GM10266 (cell line): ENCODE results near the gene FNDC8.
"Not testable (repeated sequence)": the region's sequence is repeated elsewhere in the genome, so short reads cannot be mapped to it uniquely, and the experiment has no call there.

Source experiments
- DNase-seq: peaks from one replicate; pipeline ENCODE4 v3.0.0; 2012; ENCODE audit errors: extremely low spot score
- TF ChIP-seq, protein P1 (sequence below): IDR thresholded peaks from 2 replicates; pipeline ENCODE4 v1.5.1; 2012; ENCODE audit warnings: mild to moderate bottlenecking, low read depth; ENCODE audit not compliant: control insufficient read depth, insufficient read depth; ENCODE audit errors: missing control alignments

The FNDC8 gene

DNA sequence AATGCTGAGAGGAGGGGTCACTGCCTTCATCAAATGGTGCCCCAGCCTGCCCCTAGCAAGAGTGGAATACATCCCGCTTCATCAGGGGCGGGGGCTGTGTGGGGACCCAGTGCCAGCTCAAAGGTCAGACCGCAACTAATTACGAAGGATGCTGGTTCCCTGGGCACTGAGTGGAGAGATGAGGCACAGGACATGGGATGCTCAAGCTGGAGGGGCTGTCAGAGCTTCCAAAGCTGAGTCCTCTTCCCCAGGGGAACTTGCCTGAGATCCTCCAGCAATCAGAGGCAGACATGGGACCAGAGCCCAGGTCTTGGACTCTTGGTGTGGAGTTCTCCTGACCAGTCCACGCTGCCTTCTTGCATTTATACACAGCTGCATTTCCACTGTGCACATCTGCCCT lies 45.1 kb downstream of the FNDC8 start:
- DNase-seq, result no peak
- TF ChIP-seq, protein P1, sequence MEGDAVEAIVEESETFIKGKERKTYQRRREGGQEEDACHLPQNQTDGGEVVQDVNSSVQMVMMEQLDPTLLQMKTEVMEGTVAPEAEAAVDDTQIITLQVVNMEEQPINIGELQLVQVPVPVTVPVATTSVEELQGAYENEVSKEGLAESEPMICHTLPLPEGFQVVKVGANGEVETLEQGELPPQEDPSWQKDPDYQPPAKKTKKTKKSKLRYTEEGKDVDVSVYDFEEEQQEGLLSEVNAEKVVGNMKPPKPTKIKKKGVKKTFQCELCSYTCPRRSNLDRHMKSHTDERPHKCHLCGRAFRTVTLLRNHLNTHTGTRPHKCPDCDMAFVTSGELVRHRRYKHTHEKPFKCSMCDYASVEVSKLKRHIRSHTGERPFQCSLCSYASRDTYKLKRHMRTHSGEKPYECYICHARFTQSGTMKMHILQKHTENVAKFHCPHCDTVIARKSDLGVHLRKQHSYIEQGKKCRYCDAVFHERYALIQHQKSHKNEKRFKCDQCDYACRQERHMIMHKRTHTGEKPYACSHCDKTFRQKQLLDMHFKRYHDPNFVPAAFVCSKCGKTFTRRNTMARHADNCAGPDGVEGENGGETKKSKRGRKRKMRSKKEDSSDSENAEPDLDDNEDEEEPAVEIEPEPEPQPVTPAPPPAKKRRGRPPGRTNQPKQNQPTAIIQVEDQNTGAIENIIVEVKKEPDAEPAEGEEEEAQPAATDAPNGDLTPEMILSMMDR, result no peak

DNA sequence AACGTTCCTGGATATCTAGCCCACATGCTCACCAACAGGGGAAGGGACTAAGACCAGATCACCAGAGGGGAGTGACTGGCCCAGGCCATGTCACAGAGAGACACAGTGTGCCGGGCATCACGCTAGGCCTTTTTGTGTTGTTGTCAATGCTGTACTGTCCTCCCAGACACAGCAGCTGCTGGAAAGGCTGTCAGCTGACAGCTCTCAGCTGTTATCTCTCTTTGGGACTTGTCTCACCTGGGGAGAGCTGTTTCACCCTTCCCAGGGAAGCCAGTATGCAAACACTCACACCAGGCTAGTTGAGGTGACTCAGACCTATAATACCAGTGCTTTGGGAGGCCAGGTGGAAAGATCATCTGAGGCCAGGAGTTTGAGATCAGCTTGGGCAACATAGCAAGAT lies 45.6 kb downstream of the FNDC8 start:
- DNase-seq, result no peak
- TF ChIP-seq, protein P1, result no peak

DNA sequence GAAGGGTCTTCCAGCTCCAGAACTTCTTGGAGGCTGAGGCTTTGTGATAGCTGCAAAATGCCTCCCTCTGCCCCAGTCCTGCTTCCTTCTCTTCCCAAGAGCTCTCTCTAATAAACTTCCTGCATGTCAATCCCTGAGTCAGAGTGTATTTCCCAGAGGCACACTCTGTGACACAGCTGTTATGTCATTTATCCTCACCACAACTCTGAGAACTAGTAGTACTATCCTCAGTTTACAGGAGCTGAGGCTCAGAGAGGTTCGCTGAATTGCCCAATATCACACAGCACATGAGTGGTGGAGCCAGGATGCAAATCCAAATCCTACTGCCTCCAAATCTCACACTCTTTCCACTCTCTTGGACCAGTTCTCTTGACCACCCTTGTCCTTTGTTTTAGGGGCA lies 46.3 kb downstream of the FNDC8 start:
- DNase-seq, result no peak
- TF ChIP-seq, protein P1, result no peak

DNA sequence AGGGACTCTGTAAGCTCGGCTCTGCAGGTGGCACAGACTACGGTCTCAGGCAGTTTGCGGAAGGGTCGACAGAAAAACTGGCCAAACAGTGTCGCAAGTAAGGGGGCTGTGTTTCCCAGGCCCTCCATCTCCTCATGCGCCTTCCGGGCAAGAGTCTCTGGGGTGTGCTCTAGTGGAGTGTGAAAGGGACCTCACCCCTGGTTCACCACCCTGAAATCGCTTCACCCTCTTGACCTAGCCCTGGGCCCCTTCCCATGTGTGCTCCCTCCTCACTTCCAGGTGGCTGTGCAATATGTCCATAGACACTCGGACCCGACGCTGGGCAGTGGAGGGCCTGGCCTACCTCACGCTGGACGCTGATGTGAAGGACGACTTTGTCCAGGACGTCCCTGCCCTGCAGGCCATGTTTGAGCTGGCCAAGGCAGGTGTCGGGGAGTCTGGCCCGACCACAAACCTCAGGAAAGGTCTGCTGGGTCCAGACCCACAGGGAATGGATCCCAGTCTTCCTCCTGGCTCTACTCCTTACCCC lies 48.5 kb downstream of the FNDC8 start:
- DNase-seq, result no peak
- TF ChIP-seq, protein P1, result no peak

DNA sequence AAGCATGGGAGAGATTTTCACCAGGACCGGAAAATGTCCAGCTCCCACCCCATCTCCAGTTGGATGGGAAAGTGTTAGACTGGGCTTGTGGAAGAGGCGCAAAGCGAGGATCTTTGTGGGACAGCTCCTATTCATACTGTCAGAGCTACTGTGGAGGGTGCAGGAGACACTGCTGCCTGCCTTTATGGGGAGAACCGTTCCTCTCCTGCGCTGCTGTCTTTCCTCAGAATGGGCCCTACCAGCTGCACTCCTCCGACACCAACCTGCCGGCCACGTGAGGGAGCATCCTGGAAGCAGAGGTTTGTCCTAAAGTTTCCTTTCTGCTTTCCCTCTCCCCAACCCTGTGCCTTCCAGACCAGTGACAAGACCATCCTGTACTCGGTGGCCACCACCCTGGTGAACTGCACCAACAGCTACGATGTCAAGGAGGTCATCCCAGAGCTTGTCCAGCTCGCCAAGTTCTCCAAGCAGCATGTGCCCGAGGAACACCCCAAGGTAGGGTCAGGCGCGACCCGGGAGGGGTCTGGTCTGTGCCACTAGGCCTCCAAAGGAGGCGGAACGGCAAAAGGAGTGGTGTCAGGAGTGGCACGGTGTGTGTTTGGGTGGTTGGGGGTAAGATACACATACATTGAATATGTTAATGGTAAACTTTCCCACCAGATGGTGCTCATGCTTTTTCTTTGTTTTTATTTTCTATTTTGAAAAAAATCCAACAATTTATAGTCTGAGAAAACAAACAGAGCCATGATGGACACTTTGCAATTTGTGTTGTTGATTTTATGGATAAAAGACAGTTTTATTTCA lies 49.8 kb downstream of the FNDC8 start:
- TF ChIP-seq, protein P1, result peak; percentile 5
- no peak for DNase-seq

DNA sequence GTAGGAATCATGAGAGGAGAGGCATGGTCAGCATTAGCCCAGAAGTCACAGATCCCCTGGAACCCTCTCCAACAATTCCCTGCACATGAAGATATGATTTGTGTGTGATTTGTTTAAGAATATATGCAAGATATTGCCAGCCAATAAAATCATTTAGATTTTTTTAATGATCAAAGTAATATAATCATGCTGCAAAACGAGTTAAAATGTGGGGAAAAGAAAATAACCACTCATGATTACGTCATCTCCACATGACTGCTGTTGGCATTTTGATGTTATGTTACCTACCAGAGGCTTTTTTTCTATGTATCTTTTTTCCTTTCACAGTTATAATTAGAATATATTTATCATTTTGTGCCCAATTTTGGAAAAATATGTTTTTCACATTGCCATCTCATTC lies 50.4 kb downstream of the FNDC8 start:
- TF ChIP-seq, protein P1, result no peak
- no peak for DNase-seq

DNA sequence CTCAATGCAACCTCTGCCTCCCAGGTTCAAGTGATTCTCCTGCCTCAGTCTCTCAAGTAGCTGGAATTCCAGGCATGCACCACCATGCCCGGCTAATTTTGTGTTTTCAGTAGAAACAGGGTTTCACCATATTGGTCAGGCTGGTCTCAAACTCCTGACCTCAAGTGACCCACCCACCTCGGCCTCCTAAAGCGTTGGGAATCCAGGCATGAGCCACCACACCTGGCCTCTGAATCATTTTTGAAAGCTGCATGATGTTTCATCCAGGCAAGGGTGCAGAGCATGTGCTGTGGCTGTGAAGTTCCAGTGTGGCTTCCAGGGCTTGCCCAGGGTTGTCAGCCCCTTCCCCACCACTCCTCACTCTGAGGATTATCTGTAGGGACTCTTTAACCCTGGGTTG lies 50.9 kb downstream of the FNDC8 start:
- not testable (repeated sequence) for DNase-seq
